HCEC 1CT (cell line): Measurements from ENCODE around the gene ADCK2.
A peak's percentile ranks its signal among the peaks of the same experiment; 100 is the strongest.
"Not testable (repeated sequence)": the region's sequence is repeated elsewhere in the genome, so short reads cannot be mapped to it uniquely, and the experiment has no call there.

Experiments used
- DNase-seq: peaks from one replicate; pipeline ENCODE4 v3.0.0-alpha.2; 2017

The ADCK2 gene

DNA sequence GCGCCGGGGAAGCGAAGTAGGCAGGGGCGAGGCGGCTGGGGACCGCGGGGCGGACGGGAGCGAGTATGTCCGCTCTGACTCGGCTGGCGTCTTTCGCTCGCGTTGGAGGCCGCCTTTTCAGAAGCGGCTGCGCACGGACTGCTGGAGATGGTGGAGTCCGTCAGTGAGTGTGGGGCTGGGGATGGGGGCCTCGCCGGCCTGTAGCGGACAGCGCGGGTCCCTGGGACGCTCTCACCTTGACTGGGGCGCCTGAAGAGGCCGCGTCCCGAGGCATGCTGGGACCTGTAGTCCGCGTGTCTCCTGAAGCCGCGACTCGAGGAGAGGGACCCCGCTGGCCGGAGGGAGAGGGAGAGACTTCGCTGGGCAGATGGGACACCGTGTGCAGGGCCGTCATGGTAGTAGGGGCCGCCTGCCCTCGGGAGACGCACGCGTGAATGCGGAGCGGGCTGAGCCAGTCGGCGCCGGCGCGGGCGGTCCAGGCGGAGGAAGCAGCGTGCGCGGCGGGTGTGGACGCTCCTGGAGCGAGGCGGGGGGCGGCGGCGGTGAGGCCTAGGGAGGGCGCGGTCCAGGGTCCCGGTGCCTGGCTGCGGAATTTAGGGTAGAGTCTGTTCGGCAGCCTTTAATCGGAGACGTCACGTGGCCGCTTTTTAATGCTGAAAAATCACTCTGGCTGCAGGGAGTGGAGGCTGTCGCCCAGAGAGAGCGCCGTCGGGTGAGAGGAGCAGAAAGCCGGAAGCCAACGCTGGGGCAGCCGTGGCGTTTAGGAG lies 24.1 kb downstream of the ADCK2 start, which contains the start of gene NDUFB2:
TSS of gene NDUFB2 (plus strand) at position 29 of the 767 bp plus-strand sequence. CDS start at position 66, 37 bp downstream.
- peak; percentile 73 for DNase-seq

DNA sequence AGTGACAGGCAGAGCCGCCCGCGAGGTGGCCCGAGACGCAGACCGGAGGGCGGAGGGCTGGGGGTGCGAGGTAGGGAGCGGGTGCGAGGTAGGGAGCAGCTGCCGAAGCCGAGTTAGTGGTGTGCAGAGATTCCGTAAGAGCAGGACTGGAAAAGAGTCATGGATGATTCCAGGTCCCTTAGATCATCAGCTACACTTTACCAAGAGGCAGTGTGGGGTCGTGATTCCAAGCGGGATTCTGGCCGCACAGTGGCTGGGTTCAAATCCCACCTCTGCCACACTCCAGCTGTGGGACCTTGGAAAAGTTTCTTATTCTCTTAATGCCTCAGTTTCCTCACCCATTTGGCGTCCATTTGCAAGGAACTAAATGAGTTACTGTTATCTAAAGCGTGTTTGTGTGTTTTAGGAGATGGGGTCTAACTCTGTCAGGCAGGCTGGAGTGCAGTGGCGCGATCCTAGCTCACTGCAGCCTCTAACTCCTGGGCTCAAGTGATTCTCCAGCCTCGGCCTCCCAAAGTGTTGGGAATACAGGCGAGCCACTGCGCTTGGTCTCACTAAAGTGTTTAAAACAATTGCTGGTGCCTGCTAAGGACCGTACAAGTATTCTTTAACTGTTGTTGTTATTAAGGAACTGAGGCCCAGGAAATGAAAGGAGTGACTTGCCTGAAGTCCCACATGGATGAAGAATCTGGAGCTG lies 24.9 kb downstream of the ADCK2 start:
- DNase-seq = peak; percentile 51

DNA sequence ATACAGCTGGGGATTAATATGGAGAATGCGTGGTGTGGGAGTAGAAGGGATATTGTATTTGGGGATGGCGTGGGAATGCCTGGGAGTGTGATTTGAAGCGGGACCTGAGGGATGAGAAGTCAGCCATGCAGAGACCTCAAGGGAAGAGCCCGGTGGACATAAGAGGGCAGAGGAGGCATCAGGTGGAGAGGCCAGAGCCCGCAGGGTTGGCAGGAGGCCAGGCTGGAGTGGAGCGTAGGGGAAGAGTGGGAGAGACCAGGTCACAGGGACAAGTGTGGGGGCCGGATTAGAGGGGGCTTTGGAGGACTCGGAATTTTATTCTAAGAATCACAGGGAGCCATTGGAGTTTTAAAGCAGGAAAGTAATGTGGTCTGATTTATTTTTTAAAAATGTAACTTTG lies 25.7 kb downstream of the ADCK2 start:
- no peak for DNase-seq

DNA sequence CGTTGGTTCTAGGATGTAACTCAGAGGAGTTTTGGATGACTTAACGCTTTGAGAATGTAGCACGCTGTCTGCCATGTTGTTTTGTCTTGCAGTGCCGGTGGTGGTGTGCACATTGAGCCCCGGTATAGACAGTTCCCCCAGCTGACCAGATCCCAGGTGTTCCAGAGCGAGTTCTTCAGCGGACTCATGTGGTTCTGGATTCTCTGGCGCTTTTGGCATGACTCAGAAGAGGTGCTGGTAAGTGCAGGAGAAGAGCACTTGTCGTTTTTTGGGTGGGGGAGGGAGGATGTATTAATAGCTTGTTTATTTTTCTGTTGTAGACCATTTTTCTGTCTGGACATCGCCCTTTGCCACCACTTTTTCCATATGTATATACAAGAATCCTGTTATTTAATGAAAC lies 30.0 kb downstream of the ADCK2 start:
- DNase-seq = no peak

DNA sequence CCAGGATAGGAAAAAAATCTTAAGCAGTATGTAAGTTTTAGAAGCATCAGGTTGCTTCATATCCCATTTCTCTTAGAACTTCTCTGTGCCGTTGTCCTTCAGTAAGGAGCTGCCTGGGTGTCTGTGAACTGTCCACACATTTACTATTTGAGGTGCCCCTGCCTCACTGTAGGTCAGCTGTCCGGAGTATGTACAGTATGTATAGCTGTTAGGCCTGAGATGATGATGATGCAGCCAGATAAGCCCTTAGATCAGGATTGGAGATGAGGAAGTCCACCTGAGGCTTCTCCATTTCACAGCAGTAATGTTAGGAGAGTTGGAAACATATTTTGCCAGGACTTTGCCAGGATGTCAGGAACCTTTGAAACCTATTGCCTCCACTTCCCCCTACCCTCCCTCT lies 31.5 kb downstream of the ADCK2 start:
- no peak for DNase-seq

DNA sequence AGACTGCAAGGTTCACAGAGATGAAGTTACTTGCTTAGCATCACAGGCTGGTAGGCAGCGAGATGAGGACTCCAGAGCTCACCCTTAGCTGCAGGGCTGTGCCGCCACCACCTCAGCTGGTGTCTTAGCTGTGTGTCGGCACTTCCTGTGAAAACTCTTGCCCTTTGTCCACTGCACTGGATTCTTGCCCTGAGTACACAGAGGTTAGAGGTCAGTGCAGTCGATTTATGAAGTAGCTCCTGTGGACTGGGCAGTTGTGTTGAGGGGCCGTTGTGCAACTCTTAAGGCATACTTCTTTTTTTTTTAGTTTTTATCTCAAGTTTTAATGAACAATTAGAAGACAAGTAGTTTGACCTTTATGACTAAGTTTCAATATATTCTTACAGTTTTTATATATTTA lies 34.4 kb downstream of the ADCK2 start:
- no peak for DNase-seq

DNA sequence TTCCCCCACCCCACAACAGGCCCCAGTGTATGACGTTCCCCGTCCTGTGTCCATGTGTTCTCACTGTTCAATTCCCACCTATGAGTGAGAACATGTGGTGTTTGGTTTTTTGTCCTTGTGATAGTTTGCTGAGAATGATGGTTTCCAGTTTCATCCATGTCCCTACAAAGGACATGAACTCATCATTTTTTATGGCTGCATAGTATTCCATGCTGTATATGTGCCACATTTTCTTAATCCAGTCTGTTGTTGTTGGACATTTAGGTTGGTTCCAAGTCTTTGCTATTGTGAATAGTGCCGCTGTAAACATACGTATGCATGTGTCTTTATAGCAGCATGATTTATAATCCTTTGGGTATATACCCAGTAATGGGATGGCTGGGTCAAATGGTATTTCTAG lies 36.0 kb downstream of the ADCK2 start:
- not testable (repeated sequence) for DNase-seq

DNA sequence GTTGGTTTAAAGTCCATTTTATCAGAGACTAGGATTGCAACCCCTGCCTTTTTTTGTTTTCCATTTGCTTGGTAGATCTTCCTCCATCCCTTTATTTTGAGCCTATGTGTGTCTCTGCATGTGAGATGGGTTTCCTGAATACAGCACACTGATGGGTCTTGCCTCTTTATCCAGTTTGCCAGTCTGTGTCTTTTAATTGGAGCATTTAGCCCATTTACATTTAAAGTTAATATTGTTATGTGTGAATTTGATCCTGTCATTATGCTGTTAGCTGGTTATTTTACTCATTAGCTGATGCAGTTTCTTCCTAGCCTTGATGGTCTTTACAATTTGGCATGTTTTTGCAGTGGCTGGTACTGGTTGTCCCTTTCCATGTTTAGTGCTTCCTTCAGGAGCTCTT lies 39.6 kb downstream of the ADCK2 start:
- not testable (repeated sequence) for DNase-seq

DNA sequence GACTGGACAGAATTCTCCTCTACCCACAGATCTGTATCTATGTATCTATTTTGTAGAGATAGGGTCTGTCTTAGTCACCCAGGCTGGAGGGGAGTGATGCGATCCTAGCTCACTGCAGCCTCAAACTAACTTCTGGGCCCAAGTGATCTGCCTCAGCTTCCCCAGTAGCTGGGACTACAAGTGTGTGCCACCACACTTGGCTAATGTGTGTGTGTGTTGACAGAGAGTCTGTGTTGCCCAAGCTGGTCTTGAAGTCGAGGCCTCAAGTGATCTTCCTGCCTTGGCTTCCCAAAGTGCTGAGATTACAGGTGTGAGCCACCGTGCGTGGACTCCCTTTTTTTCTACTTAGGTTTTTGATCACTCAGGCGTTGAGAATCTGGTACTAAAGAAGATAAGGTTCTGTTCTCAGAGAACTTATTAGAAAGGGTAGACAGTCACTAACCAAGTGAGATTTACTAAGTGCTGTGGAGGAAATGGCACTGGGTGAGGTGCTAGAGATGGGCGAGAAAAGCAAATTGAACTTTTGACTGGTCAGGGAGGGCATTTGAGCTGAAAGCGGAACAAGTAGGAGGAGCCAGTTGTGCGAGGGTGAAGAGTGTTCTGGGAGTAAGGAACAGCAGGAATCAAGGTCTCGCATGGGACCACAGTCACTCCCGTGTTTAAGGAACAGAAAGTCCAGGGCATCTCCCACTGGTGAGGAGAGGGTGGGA lies 41.7 kb downstream of the ADCK2 start:
- DNase-seq = no peak

DNA sequence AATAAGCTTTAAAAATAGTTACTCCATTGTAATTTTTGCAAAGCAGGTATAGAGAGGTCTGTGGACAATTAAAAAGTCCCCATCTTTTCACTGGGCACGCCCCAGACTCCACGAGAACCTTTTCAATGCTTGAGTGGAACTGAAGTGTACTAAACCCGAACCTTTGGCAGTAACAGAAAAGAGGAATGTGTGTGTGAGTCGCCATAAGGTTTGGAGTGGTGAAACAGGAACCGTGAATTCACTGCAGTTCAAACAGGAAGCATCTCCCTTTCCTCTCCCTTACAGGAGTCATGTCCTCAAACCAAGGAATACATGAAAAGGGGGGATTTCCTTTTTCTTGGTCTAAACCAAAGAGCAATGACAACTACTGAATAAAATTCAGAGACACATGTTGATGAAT lies 47.0 kb downstream of the ADCK2 start:
- DNase-seq = peak; percentile 40

DNA sequence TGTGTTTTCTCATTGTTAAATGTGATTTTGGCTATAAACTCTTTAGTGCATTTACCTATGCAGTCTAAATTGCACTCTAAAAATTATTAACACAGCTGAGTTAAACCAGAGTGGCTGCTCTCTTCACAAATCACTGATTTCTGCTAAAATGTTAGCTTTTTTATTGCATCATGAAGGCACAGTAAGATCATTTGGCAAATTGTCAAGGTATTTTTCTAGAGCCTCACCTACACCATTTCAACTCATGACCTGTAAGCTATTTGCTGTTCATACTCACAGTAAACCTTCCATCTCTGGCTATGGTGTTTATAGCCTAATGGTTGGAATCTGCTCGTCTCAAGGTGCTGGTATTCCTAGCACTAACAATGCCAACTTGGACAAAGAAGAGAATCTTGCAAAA lies 49.5 kb downstream of the ADCK2 start:
- no peak for DNase-seq

DNA sequence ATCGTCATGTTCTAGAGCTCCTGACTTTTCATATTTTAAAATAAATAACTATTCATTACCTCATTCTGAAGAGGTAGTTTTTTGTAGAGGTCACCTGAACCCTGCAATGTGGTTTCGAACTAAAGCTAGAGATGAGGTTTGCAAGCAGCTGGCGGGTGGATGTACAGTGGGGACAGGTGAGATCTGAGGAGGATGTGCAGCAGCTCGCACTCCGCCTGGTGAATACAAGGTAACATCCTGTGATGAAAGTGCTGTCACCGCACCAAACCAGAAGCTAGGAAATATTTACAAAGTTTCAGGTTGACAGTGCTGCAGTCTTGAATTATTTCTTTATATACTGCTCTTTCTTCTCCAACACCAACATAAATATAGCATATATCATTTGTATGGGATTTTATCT lies 50.3 kb downstream of the ADCK2 start:
- no peak for DNase-seq

DNA sequence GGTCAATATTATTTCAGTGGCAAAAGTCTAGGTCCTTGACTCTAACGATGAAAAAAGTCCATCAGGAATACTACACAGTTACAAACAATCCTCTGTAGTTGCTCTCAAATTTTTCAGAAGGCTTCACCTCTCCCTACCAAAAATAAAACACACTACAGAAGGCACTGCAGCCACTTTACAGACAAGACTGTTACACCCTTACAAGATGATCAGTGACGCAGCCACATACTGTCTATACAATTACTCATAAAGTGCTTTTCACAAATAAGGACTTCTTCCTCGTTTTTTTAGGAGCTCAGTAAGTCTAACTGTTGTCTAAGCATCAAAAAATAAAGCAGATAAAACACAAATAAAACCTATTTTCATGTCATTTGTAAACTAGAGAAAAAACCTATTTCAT lies 50.8 kb downstream of the ADCK2 start:
- DNase-seq = no peak

DNA sequence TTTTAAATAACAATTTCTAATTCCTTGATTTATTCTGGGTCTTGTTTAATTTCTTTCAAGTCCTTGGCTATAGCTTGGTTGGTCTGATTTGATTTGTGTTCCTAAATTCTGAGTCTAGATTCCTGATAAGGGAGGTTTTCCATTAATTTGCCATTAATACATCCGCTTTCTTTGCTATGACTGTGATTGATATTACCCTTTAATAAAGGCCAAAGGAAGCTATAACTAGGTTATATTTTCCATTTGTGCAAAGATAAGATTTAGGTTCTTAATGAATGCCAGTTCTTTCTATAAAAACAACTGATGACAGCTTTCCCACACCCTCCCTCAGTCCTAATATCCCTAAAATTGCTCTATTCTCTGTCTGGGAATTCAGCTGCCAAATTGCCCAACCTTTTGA lies 52.0 kb downstream of the ADCK2 start:
- DNase-seq = no peak

DNA sequence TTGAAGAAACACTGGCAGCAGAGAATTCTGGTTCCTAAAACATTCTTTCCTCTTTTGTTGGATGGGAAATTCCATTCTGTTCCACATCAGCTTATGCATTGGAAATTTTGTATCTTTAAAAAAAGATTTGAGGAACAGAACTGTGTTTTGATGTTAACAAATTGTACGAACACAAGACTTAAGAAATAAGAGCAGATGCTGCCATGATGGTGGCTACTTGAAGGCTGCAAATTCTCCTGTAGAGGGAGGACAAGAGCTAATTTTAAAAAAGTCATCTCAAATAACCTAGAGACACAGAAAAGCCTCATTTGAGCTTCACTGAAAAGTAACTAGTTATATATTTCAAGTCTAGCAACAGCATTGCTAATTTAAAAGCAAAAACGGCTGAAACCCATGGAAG lies 53.5 kb downstream of the ADCK2 start:
- peak; percentile 52 for DNase-seq

DNA sequence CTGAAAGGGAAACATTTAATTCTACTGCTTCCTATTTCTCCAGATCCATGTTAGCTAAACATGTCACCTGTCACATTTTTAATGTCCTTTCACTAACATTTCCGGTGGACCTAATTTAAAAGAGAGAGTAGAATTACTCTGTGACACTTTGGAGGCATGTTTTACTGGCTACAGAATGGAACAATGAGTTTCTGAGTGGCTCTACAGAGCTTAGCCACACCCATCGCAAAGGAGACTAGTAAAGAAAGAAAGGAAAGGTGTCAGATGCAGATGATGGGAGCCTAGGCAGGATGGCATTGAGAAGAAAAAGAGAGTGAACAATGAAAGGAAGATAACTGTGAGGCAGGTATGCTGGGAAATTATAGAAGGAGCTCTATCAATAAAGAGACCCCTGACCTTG lies 59.7 kb downstream of the ADCK2 start:
- DNase-seq = no peak

DNA sequence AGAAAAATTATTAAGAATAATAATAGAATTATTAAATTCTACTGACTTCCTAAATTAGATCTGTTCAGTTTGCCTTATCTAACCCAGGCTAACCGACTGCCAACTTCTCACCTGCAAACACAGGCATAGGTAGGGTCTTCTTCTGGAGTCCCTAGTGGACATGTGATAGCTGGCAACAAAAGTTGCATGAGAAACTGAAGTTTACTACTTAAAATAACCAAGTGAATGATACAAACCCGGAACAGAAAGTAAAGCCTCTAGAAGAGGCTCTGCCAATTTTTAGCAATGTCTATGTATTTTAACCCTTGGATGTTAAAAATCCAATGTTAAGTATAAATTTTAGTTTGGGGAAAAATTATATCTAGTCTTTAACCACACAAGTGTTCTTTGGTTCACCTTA lies 61.4 kb downstream of the ADCK2 start:
- DNase-seq = no peak

DNA sequence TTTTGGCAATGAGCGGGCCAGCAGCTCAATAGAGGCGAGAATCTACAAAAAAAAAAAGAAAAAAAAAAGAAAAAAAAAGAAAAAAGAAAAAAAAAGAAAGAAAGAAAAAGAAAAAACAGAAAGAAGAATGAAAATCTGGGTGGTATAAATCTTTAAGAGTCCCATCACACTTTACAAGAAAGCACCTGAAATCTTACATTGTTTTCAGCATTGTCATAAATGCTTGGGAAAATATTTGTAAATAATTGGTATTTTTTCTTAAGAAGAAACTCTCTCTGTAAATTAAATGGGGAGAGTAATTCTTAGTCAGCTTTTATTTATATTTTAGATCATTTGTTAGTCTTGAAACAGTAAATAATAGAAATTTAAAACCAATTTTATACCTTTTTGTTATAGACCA lies 62.0 kb downstream of the ADCK2 start:
- DNase-seq = no peak

DNA sequence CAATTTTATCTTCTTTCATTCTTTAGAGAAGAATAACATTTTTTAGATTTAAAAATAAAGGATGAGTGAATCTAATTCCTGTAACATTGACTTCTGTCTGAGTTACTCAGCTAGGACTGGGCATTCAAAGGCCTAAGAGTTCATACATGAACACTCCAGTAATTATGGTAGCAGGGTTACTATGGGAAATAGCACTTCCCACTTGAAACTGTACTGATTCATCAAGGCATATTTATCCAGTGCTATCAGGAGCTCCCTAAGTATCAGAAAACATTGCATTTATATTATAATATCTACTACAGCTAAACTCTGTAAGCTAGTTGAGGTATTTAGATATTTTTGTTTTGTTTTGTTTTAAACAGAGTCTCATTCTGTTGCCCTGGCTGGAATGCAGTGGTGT lies 65.5 kb downstream of the ADCK2 start:
- no peak for DNase-seq

DNA sequence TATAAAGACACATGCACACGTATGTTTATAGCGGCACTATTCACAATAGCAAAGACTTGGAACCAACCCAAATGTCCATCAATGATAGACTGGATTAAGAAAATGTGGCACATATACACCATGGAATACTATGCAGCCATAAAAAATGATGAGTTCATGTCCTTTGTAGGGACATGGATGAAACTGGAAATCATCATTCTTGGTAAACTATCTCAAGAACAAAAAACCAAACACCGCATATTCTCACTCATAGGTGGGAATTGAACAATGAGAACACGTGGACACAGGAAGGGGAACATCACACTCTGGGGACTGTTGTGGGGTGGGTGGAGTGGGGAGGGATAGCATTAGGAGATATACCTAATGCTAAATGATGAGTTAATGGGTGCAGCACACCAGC lies 70.5 kb downstream of the ADCK2 start:
- DNase-seq = not testable (repeated sequence)

DNA sequence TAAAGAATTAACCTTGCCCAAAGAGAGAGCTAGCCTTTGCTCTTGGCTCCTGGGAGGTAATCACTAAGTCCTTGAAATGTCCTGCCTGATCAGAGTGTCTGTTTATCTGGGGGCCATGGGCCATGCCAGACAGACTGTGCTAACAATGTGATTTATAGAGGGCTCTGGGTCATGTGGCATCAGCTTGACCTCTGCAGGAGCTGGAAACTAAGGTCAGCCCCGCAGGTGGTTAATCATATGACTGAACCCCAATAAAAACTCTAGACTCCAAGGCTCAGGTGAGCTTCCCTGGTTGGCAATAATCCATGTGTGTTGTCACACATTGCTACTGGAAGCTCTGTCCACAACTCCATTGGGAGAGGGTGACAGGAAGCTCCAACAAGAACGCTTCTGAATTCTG lies 71.3 kb downstream of the ADCK2 start:
- DNase-seq = no peak
